Colon (tissue), 2 donors: ENCODE measurements around the gene CKM.
"Not testable (repeated sequence)": the region's sequence is repeated elsewhere in the genome, so short reads cannot be mapped to it uniquely, and the experiment has no call there.

Experiments used
- FAIRE-seq: peaks from 2 replicates; lab custom pipeline; 2012; peaks lifted over from hg19 to GRCh38; lab: Jason Lieb, UNC
- donor health status: control.
- donor health status: control.

CKM gene

GRCh38 chr19:45349126-45349415, 26.4 kb upstream of the CKM start:
- FAIRE-seq, result no peak

- no peak for FAIRE-seq
These were observed 25.9 kb upstream of the CKM start for GRCh38 chr19:45348367-45349125.

DNA sequence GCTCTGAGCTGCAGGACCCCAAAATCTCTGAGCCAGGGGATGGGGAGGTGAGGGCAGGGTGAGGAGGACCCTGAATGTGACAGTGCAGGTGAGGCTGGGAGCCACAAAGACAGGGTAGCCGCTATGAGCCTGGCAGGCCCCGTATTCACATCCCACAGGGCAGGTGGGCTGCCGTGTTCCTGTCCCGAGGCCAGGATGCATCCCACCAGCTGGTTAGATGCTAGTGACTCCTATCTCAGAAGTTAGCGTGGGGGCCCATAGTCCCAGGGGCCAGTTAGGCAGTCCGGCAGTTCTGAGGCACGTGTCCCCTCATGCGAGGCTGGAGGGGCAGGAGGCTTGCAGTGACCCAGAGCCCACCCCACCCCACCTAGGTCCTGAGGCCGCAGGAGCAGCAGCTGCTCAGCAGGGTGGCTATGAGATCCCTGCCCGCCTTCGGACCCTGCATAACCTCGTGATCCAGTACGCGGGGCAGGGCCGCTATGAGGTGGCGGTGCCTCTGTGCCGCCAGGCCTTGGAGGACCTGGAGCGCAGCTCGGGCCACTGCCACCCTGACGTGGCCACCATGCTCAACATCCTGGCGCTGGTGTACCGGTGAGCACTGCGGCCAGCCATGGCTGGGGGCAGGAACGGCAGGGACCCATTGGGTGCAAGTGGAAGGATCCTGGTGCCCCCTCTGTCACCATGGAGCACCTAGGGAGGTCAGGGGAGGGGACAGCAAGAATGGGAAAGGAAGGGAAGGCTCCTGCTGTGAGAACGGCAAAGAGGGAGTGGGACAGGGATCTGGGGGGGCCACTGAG, 25.1 kb upstream of the CKM start:
- FAIRE-seq, result no peak

- no peak for FAIRE-seq
These were observed 23.8 kb upstream of the CKM start for GRCh38 chr19:45346449-45346848.

DNA sequence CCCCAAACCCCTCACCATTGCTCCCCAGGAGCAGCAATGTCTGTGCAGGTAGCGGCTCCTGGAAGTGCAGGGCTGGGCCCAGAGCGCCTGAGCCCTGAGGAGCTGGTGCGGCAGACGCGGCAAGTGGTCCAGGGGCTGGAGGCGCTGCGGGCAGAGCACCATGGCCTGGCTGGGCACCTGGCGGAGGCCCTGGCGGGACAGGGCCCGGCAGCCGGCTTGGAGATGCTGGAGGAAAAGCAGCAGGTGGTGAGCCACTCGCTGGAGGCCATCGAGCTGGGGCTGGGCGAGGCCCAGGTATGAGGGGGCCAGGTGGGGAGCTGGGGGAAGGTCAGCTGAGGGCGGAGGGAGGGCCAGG, 22.8 kb upstream of the CKM start:
- no peak for FAIRE-seq

DNA sequence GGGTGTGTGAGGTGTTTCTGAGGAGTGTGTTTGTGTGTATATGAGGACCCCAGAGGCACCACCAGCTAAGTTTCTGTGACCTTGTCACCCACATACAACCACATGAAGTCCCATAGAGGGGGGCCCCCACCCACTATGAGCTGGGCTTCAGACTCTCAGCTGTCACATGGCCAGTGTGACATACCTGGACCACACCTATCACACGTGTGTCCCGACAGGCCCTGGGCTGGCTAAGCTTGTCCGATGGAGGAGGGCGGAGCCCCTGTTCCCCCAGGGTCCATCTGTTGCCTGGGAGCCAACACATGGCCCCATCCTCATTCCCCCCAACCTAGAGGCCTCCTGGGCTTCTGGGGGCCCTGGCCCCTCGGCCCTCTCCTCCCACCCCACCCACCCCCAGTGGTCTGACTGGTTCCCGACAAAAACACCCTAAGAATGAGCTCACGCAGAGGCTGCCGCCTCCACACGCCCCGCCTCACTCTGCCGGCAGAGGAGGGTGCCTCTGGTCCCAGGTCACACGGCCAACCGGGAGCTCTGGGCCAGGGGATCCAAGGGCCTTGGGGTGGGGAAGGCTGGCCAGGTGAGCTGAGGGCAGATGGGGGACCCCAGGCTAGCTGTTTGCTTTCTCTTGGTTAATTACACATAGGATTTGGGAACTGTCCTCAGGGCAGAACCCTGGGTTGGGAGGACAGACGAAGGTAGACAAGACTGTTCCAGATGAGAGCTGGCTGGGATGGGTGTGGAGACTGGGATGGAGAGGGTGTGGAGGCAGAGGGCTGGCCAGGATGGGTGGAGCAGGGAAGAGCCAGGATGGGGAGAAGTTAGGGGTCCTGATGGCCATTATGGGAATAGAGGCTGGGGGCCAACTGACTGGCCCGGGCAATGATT, 22.2 kb upstream of the CKM start:
- FAIRE-seq, result no peak

DNA sequence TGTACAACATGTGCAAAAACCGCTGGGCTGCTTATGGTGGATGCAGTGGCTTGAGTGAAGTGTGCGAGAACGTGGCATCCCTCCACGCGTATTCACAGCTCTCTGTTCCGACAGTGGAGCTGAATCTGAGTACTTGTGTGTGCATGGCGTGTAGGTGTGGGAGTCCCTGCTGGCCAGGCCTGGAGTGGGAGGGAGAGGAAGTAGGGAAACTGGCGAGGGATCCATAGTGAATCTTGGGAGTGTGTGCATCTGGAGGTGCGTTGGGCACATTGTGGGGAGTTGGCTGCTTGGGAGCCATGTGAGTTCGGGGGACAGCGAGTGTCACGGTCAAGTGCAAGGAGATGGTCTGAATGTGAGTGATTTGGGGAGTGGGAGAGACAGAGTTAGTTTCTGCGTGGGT, 20.2 kb upstream of the CKM start:
- FAIRE-seq, result no peak

GRCh38 chr19:45340899-45341453, 18.3 kb upstream of the CKM start:
- FAIRE-seq, result no peak

DNA sequence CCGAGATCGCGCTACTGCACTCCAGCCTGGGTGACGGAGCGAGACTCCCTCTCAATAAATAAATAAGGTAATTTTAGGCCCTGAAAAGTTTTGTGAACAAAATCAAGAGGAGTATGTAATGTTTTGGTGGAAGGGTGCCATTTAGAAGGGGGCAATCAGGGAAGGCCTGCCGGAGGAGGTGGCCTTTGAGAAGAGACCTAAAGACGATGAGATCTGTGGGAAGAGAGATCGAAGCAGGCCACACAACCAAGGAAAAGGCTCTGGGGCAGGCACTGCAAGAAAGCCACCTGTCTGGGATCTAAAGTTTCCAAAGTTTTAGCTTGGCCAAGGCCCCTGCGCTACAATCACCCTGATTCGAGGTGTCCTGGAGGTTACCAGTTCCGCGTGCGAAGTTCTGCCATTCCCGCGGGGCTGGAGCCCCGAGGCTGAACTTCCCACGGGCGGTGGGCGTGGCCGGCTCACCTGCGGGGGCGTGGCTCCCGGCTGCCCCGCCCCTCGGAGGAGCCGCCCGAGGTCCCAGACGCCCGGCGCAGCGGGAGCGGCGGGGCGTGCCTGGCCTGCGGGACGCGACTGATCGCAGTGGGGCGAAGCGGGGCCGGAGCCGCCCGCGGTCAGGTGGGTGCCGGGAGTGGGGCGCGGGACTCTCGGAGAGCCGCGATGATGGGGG, 17.7 kb upstream of the CKM start, which contains the start of gene KLC3:
Gene KLC3 (plus strand): TSS at position 519 of the 667 bp plus-strand sequence. CDS start 4,792 bp downstream, outside the sequence.
- FAIRE-seq, result no peak

GRCh38 chr19:45339629-45340028, 17.0 kb upstream of the CKM start:
- FAIRE-seq, result no peak

- FAIRE-seq, result no peak
These were observed 14.1 kb upstream of the CKM start for GRCh38 chr19:45336696-45337251.

- not testable (repeated sequence) for FAIRE-seq
These were observed 12.2 kb upstream of the CKM start for GRCh38 chr19:45334881-45335280.

DNA sequence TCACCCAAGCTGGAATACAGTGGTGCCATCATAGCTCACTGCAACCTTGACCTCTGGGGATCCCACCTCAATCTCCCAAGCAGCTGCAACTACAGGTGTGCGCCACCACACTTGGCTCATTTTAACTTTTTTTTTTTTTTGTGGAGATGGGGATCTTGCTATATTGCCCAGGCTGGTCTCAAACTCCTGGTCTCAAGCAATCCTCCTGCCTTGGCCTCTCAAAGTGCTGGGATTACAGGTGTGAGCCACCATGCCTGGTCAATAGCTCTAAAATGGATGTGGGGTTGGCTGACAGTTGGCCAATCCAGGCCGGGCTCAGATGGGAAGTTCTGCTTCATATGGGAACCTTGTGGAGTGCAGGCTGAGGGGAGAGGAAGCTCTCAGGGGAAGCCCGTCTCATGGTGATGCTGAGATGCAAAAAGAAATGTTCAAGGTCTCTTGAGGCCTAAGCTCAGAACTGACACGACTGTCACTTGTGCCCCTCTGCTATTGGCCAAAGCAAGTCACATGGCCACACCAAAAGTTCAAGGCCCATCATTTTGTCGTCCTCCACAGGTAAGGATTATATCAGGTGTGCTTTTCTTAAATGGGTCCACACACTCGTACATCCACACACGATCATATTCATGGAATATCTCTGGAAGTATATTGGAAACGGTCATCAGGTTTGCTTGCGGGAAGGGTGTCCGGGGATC, 11.1 kb upstream of the CKM start:
- FAIRE-seq, result no peak

- no peak for FAIRE-seq
These were observed 8.7 kb upstream of the CKM start for GRCh38 chr19:45331411-45331810.

DNA sequence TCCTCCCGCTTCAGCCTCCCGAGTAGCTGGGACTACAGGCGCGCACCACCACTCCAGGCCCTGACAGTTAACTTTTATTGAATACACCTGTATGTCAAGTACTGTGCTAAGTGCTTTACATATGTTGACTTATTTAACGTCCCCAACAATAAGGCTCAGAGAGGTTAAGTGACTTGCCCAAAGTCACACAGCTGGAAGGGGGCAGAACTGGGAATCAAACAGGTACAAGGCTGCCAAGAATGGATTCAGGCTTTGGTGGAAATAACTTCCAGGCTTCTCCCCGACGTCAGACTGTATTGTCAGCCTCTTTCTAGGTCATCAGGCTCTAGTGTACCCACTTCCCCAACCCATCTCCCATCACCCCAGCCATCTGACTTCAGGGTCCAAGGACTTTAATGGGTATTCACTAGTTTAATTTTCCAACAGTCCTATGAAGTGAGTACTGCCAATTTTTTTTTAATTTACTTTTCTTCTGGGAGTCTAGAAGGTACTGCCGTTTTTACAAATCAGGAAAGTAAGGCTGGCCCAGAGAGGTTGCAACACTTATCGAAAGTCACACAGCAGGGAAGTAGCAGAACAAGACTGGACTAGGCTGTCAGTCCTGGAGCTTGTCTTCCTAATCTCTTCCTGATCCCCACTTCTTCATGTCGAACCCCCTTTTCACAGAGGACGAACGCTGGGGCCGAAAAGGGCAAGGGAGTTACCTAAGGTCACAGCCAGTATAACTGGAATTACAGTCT, 4.9 kb upstream of the CKM start:
- FAIRE-seq, result no peak

- no peak for FAIRE-seq
These were observed 1.8 kb upstream of the CKM start for GRCh38 chr19:45324349-45324907.

DNA sequence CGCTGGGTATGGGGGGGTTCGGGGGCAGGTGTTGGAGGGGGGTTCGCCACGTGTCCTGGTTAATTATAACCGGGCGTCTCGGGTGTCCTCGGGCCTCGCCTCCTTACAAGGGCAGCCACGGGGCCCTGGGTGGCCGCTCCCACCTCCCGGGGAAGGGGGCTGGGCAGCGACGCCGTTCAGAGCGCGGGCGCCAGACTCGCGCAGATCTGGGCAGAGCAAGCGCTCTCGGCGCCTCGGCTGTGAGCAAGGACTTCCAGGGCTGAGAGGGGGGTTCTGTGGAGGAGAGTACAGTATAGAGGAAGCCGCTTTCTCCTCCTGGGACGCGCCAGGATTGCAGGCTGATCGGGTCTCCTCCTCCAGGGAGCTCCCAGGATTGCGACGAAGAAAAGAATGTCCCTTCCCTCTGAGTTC, 1.0 kb upstream of the CKM start:
- FAIRE-seq, result no peak

GRCh38 chr19:45322311-45322710, 364 bp downstream of the CKM start:
- FAIRE-seq, result no peak

DNA sequence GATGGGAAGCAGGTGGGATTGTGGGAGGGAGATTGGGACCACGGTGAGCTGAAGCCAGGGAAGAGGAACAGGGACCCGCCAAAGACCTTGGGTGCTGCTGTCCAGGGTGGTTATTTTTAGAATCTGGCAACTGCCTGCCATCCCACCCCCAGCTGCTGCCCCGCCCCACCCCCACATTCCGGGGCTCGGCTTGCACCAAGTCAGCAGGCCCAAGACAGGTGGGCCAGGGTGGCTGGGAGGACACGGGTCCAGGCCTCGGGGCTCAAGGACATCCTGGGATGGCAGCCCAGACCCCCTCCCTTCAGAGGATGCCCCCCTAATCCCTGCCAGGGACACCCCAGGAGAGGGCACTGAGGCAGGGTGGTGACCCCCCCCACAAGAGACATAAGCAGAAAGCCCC, 827 bp downstream of the CKM start:
- no peak for FAIRE-seq
